Colonic mucosa (tissue), 4 donors: Measurements from ENCODE around the gene PNKD. TPM values are rescaled to one million over a fixed set of nuclear protein-coding genes. Genes with fewer than 3 reads are reported as not detected.

Source experiments
- DNase-seq: peaks from one replicate; pipeline ENCODE4 v3.0.0-alpha.2; 2020
- H3K27ac ChIP-seq: fragments of 200-600 bp; one replicate; pipeline ENCODE4 v1.8.0; 2021
- H3K27me3 ChIP-seq: fragments of 200-600 bp; one replicate; pipeline ENCODE4 v1.8.0; 2021
- H3K36me3 ChIP-seq: fragments of 200-600 bp; one replicate; pipeline ENCODE4 v1.8.0; 2021
- H3K4me1 ChIP-seq: fragments of 200-600 bp; one replicate; pipeline ENCODE4 v1.8.0; 2021; ENCODE audit warnings: mild to moderate bottlenecking
- H3K4me3 ChIP-seq: fragments of 200-600 bp; one replicate; pipeline ENCODE4 v1.8.0; 2021
- H3K9ac ChIP-seq, 2 donors: one replicate each; pipeline ENCODE4 v1.7.0; 2013; ENCODE audit warnings: control low read depth in 2 of 2, low read depth in 2 of 2, low read length in 2 of 2
- H3K9me3 ChIP-seq: fragments of 200-600 bp; one replicate; pipeline ENCODE4 v1.8.0; 2021
- intact Hi-C: fragments of 100-400 bp; cut with DNase I; formaldehyde crosslinking; loops from one replicate; pipeline ENCODE4 v1.14.1; 2022
- total RNA-seq, 2 donors: library from RNA; stranded (reverse); fragmentation: NEBNext Ultra II Directional in 1 of 2; extraction: Animal tissue kit (Norgen Biotek cat#: 25700) in 1 of 2; gene quantifications; one replicate each; pipeline ENCODE4 v1.2.1, GENCODE V29; 2021
- TF ChIP-seq, protein P1 (sequence below): fragments of 200-600 bp; IDR thresholded peaks from one replicate; pipeline ENCODE4 v1.8.0; 2022; ENCODE audit warnings: antibody characterized with exemption, mild to moderate bottlenecking
- donor health status: healthy.
- donor health status: DM: no; HTN: no; CAD: no.
- donor health status: DM: no; HTN: no; CAD: no.

PNKD gene
- total RNA-seq, 2 donors from 2014 or later, result 109 to 136 TPM

DNA sequence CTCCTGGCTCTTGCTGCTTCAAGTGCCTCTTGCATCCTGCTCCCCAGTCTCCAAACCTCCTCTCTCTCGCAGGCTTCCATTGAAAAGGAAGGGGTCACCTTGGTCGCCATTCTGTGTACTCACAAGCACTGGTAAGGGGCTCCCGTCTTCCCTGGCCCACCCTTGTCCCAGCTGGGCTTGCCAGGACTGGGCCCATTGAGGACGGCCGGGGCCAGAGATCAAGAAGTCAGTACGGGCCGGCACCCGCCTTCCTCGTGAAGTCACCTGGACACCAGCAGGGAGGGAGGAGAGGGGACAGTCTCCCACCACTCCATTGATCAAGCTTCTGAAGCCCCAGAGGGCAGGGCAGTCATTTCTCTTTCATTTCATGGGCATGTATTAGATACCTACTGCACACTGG, 70.3 kb downstream of the PNKD start:
- H3K4me1 ChIP-seq, result no peaks in the 10 kb centered on the region
- no peak for DNase-seq
- intact Hi-C loops, result no loop called here
- H3K4me3 ChIP-seq, result no peak overlapping the region
- H3K27ac ChIP-seq, result no peak overlapping the region
- H3K36me3 ChIP-seq, result no peaks in the 10 kb centered on the region
- TF ChIP-seq, protein P1, sequence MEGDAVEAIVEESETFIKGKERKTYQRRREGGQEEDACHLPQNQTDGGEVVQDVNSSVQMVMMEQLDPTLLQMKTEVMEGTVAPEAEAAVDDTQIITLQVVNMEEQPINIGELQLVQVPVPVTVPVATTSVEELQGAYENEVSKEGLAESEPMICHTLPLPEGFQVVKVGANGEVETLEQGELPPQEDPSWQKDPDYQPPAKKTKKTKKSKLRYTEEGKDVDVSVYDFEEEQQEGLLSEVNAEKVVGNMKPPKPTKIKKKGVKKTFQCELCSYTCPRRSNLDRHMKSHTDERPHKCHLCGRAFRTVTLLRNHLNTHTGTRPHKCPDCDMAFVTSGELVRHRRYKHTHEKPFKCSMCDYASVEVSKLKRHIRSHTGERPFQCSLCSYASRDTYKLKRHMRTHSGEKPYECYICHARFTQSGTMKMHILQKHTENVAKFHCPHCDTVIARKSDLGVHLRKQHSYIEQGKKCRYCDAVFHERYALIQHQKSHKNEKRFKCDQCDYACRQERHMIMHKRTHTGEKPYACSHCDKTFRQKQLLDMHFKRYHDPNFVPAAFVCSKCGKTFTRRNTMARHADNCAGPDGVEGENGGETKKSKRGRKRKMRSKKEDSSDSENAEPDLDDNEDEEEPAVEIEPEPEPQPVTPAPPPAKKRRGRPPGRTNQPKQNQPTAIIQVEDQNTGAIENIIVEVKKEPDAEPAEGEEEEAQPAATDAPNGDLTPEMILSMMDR, result no peak
- H3K27me3 ChIP-seq, result no peaks in the 10 kb centered on the region
- H3K9me3 ChIP-seq, result no peaks in the 10 kb centered on the region
- no peak overlapping the region for H3K9ac ChIP-seq

DNA sequence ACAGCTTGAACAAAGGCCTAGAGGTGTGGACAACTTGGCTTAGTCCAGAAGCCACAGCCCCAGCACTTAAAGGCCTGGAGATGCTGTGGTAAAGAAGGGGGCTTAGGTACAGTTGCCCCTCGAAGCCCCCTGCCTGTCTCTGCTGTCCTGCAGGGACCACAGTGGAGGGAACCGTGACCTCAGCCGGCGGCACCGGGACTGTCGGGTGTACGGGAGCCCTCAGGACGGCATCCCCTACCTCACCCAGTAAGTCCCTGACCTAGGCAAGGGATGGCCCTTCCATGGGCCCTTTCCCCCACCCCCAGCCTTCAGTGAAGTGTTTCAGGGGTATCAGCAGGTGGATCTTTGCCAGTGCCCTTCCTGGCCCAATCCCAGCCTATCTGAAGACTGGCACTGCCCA, 71.1 kb downstream of the PNKD start:
- H3K27ac ChIP-seq, result no peak overlapping the region
- no peak overlapping the region for H3K9ac ChIP-seq
- no peaks in the 10 kb centered on the region for H3K36me3 ChIP-seq
- no peaks in the 10 kb centered on the region for H3K4me1 ChIP-seq
- no peaks in the 10 kb centered on the region for H3K27me3 ChIP-seq
- no peak overlapping the region for H3K4me3 ChIP-seq
- intact Hi-C loops, result no loop called here
- no peak for DNase-seq
- TF ChIP-seq, protein P1, result no peak
- H3K9me3 ChIP-seq, result no peaks in the 10 kb centered on the region

DNA sequence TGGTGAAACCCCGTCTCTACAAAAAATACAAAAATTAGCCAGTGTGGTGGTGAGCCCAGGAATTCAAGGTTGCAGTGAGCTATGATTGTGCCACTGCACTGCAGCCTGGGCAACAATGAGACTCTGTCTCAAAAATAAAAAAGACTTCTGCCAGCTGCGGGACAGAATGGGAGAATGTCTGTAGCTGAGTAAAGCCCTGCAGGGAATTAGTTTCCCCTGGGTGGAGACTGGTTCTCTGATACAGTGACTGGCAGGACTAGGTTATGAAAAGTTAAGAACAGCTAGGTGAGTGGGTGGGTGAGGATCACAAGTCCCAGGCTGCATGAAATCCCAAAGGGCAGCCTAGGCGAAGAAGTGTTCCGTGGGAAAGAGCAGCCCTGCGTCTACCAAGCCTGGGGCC, 72.5 kb downstream of the PNKD start:
- TF ChIP-seq, protein P1, result no peak
- no peaks in the 10 kb centered on the region for H3K27me3 ChIP-seq
- H3K4me1 ChIP-seq, result no peaks in the 10 kb centered on the region
- intact Hi-C loops, result no loop called here
- no peak overlapping the region for H3K4me3 ChIP-seq
- no peaks in the 10 kb centered on the region for H3K9me3 ChIP-seq
- H3K27ac ChIP-seq, result no peak overlapping the region
- no peak for DNase-seq
- no peak overlapping the region for H3K9ac ChIP-seq
- H3K36me3 ChIP-seq, result no peaks in the 10 kb centered on the region

DNA sequence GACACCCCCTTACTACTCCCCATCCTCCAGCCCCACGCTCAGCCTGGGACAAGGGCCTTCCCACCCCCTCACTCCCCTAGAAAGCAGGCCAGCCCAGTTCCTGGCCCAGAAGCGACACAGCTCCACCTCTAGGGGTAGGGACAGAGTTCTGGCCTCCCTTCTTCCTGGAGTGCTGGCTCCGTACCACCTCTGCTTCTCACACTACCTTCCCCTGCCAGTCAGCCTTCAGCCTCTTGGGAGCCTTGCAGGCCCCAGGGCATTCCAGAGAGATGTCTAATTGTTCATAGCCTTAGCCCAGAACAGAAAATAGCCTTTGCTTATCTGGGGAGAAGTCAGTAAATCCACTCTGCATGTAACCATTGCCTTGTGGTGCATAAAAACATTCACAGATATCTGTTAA, 73.3 kb downstream of the PNKD start:
- TF ChIP-seq, protein P1, result no peak

DNA sequence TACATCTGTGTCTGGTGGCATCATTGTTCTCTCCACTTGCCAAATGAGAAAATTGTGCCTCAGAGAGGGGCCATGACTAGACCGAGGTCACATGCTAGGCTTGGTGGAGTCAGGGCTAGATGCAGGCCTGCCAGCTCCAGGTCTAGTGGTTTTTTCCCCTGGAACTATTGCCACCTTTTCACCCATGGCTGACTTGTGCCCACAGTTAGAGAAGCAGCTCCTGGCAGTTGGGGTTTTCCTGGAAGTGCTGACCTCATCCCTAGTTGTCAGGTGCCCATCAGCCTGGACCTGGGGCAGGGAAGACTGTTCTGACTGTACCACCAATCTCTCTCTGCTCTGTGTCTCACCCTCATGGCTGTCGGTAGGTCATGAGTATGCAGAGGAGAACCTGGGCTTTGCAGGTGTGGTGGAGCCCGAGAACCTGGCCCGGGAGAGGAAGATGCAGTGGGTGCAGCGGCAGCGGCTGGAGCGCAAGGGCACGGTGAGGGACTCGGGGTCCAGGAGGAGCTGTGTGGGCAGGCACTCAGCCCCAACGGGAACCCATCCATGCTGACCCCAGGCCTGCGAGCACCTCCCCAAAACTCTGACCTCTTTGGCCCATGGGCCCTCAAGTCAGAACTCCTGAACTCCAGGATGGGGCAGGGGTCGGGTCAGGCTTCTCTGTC, 73.9 kb downstream of the PNKD start:
- no peak for DNase-seq
- no peaks in the 10 kb centered on the region for H3K36me3 ChIP-seq
- intact Hi-C loops, result no loop called here

More for the DNA sequence above, 73.3 kb downstream of the PNKD start:
- Histone ChIP-seq H3K27ac (no peak overlapping the region), H3K9me3 (no peaks in the 10 kb centered on the region), H3K4me3 (no peak overlapping the region), H3K9ac (no peak overlapping the region), H3K4me1 (no peaks in the 10 kb centered on the region), H3K36me3 (no peaks in the 10 kb centered on the region), H3K27me3 (no peaks in the 10 kb centered on the region)
- no peak for DNase-seq
- intact Hi-C loops, result no loop called here

More for the DNA sequence above, 73.9 kb downstream of the PNKD start:
- no peak overlapping the region for H3K4me3 ChIP-seq
- TF ChIP-seq, protein P1, result no peak
- no peak overlapping the region for H3K27ac ChIP-seq
- no peaks in the 10 kb centered on the region for H3K9me3 ChIP-seq
- no peaks in the 10 kb centered on the region for H3K4me1 ChIP-seq
- no peaks in the 10 kb centered on the region for H3K27me3 ChIP-seq
- H3K9ac ChIP-seq, result no peak overlapping the region
